Left lobe of liver (tissue), 2 donors: ENCODE measurements around the gene EXOC6. TPM values are rescaled to one million over a fixed set of nuclear protein-coding genes. Genes with fewer than 3 reads are reported as not detected.

Experiments
- ATAC-seq: fragments of 200-7000 bp; cut with Tn5 transposase; one replicate; pipeline ENCODE4 v1.9.1; 2020; ENCODE audit warnings: mild to moderate bottlenecking, moderate library complexity
- DNase-seq: peaks from one replicate; pipeline ENCODE4 v3.0.0-alpha.2; 2020; ENCODE audit warnings: low spot score
- total RNA-seq: library from RNA; stranded (reverse); gene quantifications from one replicate; pipeline ENCODE4 v1.2.1, GENCODE V29; 2021
- donor health status: DM: no; HTN: no; CAD: no; lungs with moderate emphysema.
- donor health status: DM: no; HTN: yes; CAD: no.

EXOC6 gene
- total RNA-seq, 1 donor from 2014 or later = 4.9 TPM

GRCh38 chr10:92997620-92998019 is 149.3 kb downstream of the EXOC6 start:
- DNase-seq = no peak
- no peak for ATAC-seq

GRCh38 chr10:92999191-92999590 is 150.9 kb downstream of the EXOC6 start:
- ATAC-seq (no peak), DNase-seq (no peak)

- ATAC-seq (peak; percentile 91), DNase-seq (no peak)
Measured at GRCh38 chr10:93006435-93007039, 158.2 kb downstream of the EXOC6 start.

GRCh38 chr10:93015722-93016121 is 167.4 kb downstream of the EXOC6 start:
- ATAC-seq (peak; percentile 73), DNase-seq (no peak)

DNA sequence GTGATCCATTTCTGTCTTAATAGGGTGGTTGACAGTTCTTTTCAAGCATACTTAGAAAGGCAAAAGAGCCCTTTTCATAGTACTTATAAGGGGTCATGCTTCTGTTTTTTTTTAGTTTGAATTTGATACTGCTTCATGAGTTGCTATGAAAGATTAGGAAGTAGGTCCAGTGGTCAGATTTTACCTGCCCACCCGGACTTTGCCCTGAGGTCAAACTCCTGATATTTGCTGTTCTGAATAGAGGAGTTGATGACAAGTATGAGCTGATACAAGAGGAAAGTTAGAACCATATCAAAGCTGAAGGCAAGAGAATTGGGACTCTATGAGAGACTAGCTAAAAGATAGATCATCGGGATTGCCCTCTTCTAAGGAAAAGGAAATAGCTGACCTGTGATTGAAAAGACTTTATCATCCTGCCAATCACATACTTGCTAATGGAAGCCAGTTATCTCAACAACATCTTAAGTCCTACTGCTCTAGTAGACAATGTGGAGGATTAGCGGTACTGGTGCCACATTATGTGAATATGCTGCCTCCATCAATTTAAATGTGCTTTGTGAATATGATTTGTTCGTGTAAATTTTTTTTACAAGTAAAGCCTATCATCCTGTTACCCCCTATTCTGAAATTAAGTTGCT is 174.8 kb downstream of the EXOC6 start:
- DNase-seq (peak; percentile 75), ATAC-seq (peak; percentile 93)

GRCh38 chr10:93026072-93026471 is 177.8 kb downstream of the EXOC6 start:
- DNase-seq = no peak
- ATAC-seq = no peak

DNA sequence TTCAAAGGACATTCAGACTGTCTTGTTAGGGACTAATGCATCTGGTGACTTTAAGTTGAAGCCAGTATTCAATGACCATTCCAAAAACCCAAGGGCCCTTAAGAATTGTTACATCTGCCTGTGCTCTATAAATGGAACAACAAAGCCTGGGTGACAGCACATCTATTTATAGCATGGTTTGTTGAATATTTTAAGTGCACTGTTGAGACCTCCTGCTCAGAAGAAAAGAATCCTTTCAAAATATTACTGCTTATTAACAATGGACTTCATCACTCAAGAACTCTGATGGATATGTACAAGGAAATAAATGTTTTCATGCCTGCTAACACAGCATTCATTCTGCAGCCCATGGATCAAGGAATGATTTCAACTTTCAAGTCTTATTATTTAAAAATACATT is 179.2 kb downstream of the EXOC6 start:
- DNase-seq (no peak), ATAC-seq (no peak)

- DNase-seq = no peak
- ATAC-seq = no peak
Measured at GRCh38 chr10:93028883-93029282, 180.6 kb downstream of the EXOC6 start.

DNA sequence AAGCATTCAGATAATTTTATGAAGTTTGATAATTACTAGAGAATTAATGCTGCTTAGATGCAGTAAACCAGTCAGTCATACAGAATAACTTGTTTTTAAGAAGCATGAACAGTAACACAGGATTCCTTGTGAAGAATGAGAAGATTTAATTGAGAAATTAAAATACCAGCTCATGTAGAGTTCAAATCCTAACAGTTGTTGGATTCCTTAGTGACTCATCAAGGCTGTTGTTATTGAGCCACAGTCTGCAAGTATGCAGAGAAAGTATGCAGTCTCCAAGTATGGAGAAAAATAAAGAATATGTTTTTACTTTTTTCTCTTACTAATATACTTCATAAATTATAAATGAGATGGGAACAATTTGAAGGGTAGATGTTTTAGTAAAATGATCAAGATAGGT is 182.1 kb downstream of the EXOC6 start:
- DNase-seq (no peak), ATAC-seq (no peak)

DNA sequence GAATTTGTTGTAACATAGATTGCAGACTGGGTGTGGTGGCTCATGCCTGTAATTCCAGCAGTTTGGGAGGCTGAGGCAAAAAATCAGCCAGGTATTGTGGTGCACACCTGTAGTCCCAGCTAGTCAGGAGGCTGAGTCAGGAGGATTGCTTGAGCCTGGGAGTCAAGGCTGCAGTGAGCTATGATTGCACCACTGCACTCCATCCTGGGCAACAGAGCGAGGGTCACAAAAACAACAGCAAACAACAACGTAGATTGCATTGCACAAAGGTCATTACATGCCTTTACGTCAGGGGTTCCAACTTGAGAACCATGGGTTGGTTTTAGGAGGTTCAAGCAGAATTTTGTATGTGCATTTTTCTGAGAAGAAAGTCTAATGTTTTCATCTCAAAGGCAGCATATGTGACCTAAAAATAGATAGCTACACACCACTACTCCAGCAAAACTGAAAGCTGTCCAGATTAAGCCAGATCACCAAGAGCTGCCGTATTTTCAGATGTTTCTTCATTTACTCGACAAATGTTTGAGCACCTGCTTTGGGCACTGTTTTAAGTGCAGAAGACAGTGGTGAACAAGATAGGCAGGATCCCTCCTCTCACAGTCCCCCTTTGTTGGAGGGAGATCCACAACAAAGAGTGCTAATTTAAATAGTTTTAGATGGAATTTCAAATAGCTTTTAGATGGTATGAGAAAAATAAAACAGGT is 183.9 kb downstream of the EXOC6 start:
- peak; percentile 59 for ATAC-seq

GRCh38 chr10:93032809-93033137 is 184.5 kb downstream of the EXOC6 start:
- no peak for DNase-seq
- peak; percentile 86 for ATAC-seq

More for the DNA sequence above, 183.9 kb downstream of the EXOC6 start:
- peak; percentile 54 for DNase-seq

DNA sequence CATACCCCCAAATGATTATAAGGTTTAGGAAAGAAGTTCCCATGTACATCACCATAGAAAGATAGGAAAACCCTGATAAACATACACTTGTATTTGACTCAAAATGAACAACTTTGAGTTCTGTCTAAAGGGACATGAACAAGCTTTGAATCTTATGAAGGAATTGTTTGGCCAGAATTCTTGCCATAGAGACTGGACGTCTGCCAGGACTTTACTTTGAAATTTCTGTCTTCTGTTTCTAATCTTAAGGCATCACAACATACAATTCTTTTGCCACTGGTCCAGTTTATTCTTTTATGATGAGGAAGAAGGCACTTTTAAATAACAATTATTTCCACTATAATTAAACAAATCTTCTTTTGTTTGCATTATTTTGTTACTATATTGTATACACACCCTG is 186.1 kb downstream of the EXOC6 start:
- no peak for ATAC-seq
- DNase-seq = no peak

GRCh38 chr10:93039110-93039509 is 190.8 kb downstream of the EXOC6 start:
- no peak for ATAC-seq
- DNase-seq = no peak

DNA sequence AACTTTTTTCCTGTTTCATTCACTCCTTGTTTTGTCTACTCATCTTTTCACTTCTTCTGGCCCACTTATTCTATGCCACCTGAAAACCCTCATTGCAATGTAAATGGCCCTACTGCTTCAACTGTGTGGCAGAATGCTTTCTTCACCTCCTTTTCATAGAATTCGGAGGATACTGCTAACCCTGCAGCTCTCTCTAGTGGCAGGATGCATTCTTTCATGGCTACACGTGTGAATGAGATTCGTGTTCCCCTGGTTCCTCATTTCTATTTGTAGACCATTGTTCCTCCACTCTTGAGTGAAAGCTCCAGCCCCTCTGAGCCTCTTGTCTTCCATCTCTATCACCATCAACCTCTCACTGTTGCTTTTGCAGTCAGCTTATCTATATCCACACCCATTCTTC is 191.4 kb downstream of the EXOC6 start:
- DNase-seq = no peak
- peak; percentile 97 for ATAC-seq

GRCh38 chr10:93054486-93054885 is 206.2 kb downstream of the EXOC6 start:
- DNase-seq (no peak), ATAC-seq (no peak)

GRCh38 chr10:93058139-93058538 is 209.8 kb downstream of the EXOC6 start:
- DNase-seq (no peak), ATAC-seq (no peak)

DNA sequence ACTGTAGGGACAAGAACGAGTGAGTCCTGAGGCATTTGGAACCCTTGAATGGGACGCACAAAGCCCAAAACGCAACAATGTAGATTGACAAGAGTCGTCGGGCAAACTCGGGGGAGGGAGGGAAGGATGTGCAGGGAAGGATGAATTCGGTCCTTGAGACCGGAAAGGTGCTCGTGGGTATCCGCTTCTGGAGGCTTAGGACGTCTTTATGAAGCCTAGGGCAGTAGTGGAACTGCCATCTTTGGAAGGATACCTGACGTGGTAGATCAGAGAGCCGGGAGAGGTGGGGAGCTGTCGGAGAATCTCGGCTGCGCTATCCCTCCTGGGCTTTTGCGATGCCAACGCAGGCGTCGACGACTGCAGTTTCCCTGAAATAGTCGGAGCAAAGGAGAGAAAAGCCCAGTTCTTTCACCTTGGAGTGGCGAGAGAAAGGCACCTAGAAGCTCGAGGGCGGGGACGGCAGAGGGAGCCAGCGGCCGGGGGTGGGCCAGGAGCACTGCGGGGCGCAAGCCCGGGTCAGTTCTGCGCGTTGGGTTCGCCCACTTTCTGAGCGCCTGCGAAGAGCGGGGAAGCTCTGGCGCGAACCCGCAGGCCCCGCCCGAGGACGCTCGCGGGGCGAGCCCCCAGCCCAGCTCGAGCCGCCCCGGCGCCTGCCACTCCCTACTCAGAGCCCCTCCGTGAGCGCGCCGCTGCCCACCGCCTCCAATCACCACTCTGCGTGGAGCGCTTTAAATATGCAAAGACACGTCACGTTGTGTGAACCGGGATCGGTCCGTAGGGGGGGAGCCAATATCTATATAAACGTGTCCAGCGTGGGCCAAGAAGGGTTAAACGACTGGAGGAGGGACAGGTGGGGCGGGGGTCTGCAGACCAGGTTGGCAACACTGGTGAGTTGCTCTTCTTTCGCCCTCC is 211.9 kb downstream of the EXOC6 start, which contains the start of gene CYP26C1:
CYP26C1 (plus strand) TSS at position 824 of the 912 bp plus-strand sequence. CDS start 466 bp downstream, outside the sequence.
- ATAC-seq (no peak), DNase-seq (no peak)

DNA sequence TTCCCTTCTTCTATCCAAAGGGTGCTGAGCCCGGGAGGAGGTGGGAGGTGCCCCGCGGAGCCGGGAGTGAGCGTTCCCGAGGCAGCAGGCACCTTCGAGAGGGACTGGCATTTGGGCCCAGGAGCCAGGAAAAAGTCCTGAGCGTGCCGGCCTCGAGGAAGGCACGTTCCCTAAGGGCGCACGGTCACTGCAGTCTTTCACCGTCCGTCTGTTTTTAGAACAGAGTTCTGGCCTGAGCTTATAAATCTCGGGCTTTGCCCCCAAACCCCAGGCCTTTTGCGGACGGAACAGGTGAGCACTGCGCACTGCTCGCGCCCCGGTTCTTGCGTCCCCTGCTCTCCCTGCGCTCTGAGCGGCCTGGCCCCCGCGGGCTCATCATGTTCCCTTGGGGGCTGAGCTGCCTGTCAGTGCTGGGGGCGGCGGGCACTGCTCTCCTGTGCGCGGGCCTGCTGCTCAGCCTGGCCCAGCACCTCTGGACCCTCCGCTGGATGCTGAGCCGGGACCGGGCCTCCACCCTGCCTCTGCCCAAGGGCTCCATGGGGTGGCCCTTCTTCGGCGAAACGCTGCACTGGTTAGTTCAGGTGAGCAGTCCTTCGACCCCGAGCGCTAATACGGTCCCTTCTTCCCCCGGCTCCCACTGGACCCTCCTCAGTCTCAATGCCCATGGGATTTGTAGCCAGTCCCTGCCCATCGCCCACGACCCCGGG is 212.7 kb downstream of the EXOC6 start:
- no peak for DNase-seq
- no peak for ATAC-seq

DNA sequence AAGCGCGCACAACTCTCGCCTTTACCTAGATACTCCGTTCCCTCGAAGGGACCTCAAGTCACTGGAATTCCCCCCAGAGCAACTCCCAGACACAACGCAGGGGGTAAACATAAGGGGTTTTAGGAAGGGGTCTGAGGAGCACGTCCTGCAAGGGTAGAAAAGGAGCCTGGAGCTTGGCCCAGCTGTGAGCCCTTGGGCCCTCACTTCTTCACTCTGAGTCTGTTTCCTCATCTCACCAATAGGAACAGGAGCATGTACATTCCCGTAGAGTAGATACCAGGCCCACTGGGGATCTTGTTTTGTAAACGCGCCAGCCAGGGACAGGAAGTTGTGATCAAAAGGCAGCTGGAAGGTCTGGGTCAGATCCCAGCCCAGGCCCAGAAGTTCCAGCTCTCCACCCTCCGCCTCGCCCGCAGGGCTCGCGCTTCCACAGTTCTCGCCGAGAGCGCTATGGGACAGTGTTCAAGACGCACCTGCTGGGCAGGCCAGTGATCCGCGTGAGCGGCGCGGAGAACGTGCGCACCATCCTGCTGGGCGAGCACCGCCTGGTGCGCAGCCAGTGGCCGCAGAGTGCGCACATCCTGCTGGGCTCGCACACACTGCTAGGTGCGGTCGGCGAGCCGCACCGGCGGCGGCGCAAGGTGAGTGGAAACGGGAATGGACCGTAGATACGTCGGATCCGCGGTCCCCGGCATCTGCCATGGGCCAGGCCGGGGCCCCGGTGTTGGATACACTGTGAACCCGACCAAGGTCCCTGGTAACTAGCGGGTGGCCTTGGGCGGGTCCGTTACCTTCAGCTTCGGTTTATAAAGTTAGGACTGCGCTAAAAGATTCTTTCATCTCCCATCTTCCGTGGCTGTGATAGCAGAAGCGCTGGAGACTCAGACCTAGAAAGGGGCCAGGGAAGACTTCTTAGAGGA is 213.5 kb downstream of the EXOC6 start:
- ATAC-seq (peak; percentile 53), DNase-seq (no peak)
